ENCODE data around the gene TTC28. TPM values are rescaled to one million over a fixed set of nuclear protein-coding genes. Genes with fewer than 3 reads are reported as not detected.

TTC28 gene
- total RNA-seq, 1 experiment from 2014 or later: 7.6 TPM

DNA sequence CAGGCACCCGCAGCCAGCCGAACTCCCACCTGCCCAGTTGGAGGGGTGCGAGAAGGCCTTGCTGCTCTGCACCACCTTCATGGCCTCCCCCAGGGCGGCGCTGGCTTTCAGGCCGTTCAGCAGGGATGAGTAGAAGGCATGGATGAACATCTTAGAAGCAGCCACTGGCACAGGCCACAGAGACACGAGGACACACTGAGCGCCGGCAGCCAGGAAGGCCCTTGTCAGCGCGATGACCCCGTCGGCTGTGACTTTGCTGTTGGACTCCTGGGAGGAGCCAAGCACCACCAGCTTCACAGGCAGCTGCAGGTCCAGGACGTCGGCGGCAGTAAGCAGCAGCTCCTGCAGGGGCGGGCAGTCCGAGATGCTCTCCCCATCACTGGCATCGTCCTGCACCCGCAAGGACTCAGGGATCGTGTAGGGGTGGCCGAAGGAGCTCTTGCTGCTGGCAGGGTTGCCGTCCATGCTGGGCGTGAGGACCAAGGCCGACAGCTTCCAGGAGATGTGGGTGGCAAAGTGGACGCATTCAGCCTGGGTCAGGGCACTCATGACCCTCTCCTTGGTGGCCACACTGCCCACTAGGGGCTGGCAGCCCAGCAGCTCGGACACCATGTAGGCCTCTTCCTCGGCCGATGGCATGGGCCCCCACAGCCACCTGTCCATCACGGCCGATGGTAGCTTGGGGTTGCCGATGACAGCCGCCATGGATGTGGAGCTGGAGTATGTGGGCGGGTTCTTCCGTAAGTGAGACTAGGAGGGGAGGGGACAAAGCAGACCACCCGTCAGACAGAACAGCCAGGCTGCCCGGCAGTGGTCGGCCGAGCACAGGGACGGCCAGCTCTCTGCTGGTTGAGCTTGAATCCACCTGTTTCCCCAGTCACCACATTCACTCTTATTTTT is 680.9 kb downstream of the TTC28 start:
- no peak for DNase-seq (ENCODE audit: low spot score)
- in situ Hi-C loops (cut with HindIII; ENCODE audit: low sequenced_read_pairs): no loop called here

DNA sequence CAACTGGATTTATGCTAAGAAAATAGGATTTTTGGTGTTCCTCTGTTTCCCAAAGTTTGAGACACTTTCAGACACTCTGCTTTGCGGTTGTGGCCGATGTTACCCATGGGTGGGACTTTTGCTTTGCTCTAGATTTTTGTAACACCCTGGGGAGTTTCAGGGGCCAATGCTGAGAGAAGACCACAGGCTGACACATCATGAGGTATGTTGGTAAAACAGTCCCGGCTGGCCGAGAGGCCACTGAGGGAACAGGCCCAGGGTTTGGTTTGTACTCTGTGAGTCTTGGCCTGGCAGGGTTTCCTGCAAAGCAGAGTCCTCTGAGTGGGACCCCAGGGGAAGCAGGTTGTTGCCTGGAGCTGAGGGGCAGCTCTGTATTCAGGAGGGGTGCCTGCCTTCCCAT is 682.1 kb downstream of the TTC28 start:
- in situ Hi-C loops (cut with HindIII; ENCODE audit: low sequenced_read_pairs): no loop called here
- DNase-seq (ENCODE audit: low spot score): no peak

DNA sequence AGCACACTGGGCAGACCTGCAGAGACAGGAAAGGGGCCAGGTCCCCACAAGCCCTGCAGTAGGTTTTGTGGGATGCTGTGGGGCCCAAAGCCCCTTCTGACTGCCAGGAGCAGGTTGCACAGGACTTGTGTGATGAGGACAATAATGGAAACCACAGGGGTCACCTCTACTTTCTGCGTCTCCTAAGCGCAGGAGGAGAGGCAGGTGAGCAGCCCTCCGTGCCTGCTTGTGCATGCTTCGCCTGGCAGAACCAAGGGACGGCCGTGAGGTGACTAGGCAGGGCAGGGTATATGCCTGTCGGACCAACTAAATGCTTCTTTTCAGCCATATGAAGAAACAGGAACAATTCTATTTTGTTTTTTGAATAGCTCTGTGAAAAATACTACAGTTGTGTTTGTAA is 682.7 kb downstream of the TTC28 start:
- no peak for DNase-seq (ENCODE audit: low spot score)

DNA sequence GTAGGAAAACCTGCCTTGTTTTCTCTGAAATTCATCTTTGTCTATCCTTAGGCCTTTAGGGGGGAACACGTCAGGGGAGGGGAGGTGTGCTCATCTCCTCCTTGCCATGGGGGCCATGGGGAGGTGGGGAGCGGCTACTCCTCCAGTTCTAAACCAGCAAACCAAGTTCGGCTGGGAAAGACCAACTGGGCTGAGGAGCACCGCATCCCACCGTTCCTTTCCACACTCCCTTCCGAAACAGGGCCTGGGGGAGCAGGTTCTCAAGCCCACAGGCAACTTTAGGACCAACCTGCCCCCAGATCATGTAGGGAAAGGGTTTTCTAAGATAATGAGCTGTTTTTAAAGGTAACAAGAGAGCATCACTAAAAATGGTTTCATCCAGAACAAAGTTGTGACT is 683.1 kb downstream of the TTC28 start:
- in situ Hi-C loops (cut with HindIII; ENCODE audit: low sequenced_read_pairs): no loop called here
- DNase-seq (ENCODE audit: low spot score): no peak

More for the DNA sequence above, 682.7 kb downstream of the TTC28 start:
- in situ Hi-C loops (cut with HindIII; ENCODE audit: low sequenced_read_pairs): no loop called here

DNA sequence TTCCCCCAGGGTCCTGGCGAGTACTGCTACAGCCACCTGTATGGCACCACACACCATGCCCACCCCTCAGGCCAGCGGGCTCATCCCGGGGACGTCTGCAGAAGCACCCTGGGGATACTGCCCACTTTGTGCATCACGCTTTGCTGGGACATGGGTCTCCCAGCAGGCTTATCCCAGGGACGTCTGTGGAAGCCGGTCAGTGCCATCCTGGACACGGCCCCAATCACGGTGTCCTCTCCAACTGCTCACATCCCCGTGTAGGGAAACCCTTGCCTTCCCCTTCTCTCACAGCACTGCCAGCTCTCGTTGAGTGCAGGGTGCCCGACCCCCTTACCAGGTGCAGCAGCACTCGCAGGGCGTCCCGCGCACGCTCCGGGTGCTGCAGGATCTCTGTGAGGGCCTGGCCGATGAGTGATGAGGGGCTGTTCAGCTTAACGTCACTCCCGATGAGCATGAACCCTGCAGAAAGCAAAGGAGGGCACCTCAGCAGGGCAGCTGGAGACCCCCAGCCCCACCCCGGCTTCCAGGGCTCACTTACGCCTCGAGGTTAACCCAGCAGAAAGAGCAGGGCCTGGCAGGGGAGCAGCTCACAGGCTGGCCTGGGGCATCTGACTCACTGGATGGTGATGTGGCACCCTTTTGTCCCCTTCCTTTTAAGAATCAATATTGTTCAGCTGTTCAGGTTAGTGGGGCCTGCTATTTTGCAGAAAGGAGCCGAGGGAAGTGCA is 683.7 kb downstream of the TTC28 start:
- in situ Hi-C loops (cut with HindIII; ENCODE audit: low sequenced_read_pairs): no loop called here
- no peak for DNase-seq (ENCODE audit: low spot score)

DNA sequence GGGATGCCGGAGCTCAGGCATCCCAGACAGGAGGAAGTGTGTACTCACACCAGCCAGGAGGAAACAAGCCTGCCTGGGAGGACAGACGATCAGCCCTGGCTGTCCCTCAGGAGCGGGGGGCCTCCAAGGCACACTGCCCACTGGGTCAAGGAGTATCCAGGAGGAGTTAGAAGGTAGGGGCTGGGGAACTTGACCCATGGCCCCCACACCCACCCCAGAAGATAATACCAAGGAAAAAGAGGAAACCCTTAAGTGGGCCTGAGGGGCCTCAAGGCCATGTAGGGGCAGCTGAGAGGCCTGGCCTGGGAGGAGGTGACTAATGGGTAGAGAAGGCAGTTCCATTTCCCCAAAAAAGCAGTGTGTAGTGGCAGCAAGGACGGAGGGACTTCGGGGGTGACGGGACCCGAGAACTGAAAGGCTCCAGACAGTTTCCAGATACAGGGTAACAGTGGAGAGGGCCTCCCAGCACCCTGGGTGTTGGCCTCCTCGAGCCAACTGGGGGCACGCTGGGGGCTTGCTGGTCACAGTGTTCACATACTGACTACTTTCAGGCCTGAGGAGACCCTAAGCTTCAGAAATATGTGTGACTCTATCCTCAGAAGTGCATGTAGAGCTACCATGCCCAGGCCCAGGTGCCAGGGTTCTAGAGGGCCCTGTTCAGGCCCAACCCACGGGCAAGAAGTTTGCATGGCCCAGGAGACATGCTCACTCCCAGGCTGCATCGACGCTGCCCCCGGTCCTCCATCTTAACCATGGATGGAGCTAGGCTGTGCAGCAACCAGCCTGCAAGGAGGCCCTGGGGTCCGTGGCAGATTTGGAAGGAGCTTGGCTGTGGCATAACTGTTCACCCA is 684.9 kb downstream of the TTC28 start:
- in situ Hi-C loops (cut with HindIII; ENCODE audit: low sequenced_read_pairs): no loop called here
- DNase-seq (ENCODE audit: low spot score): no peak

DNA sequence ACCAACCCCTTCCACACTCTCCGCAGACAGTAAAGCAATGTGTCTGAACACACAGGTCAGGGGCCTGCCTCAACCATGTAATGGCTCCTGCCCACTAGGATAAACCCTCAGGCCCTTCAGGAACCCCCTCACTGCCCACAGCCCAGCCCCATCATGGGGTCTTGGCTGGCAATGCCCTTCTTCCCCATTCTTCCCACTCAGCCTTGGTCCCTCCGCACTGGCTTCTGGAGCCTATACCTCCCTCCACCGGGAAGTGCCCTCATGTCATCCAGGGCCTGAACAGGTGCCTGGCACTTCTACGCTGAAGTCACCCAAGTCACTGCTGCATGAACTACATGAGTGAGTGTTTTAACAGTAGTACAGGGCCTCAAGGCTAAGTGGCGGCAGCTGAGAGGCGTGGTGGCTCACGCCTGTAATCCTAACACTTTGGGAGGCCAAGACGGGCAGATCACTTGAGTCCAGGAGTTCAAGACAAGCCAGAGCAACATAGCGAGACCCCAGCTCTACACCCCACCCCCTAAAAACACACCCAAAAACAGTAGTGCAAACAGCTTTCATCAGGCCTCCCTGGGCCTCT is 685.8 kb downstream of the TTC28 start:
- in situ Hi-C loops (cut with HindIII; ENCODE audit: low sequenced_read_pairs): no loop called here
- DNase-seq (ENCODE audit: low spot score): no peak

DNA sequence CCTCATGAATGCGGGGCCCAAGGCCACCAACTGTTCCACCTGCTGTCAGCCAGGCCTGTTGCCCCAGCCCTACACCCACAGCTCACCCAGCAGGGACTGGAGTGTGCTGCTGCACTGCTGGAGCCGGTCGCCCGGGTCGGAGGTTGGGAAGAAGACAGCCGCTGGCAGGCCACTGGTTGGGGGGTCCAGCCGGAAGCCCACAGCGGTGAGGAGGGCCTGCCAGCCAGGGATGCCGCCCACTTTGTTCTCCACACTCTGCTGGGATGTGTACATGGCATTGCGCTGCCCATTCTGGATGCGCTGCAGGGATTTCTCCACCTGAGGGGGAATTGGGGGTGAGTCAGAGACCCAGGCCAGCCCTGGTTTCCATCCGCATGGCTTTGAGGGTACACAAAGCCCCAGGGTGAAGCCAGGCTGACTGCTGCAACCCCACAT is 686.4 kb downstream of the TTC28 start:
- in situ Hi-C loops (cut with HindIII; ENCODE audit: low sequenced_read_pairs): no loop called here
- DNase-seq (ENCODE audit: low spot score): no peak

DNA sequence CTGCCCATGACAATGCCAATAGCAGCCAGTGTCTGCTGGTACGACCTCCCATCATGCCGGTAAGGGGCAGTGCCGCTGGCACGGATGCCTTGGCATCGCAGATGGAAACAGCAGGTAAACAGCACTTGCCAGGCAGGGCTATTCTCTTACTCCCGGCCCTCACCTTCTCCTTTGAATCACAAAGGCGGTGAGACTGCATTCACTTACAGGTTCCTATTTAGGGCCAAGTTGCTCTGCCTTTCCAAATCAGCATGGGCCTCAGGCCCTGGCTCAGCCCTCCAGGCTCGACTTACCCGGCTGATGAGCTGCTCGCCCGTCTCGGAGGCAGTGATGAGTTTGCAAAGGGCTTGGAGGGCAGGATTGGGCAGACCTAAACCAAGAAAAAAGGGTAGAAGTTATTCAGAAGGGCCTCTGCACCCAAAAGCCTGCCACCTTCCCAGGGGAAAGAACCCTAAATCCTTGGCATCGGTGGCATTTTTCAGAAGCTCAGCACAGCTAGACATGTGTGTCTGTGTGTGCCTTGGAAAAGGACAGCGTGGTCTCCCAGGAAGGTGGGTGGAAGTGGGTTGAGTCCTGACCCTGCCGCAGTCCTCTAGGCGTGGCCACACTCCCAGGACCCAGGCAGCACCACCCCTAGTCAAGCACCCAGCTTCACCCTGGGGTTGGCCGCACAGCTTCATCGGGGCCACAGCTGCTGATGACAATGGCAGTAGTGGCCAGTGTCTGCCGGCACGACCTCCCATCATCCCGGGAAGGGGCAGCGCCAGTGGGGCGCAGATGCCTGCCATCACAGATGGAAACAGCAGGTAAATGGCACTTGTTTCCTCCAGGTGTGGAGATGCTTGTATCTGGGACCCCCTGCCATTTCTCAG is 687.1 kb downstream of the TTC28 start:
- in situ Hi-C loops (cut with HindIII; ENCODE audit: low sequenced_read_pairs): no loop called here
- DNase-seq (ENCODE audit: low spot score): peak; percentile 81

DNA sequence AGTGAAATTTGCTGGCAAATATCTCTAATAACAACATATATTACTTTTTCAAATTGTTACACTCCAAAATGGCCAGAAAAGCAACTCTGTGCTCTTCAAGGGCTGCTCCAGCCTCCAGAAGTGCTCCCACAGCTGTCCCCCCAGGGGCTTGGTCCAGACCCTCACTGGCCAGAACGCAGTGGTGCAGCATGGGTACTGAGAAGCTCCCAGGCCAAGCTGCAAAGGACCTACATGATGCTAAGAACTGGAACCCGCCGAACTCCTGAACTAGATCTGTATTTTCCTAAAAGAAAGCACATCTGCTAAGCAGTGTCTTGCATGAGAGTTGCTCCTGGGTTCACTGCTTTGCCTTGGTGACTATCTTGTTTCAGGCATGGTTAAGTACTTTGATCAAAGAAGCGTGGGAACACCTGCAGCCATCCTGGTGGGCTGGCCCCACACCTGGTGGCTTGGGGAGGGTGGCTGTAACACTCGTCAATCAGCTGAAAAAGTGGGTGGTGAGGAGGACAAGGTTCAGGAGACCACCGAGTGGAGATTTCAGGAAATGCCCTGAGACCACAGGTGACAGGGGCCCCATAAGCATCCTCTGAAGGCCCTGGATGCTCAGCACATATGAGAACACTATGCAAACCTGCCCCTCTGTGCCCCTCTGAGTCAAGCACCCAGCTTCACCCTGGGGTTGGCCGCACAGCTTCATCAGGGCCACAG is 687.9 kb downstream of the TTC28 start:
- peak; percentile 9 for DNase-seq (ENCODE audit: low spot score)
- in situ Hi-C loops (cut with HindIII; ENCODE audit: low sequenced_read_pairs): no loop called here

DNA sequence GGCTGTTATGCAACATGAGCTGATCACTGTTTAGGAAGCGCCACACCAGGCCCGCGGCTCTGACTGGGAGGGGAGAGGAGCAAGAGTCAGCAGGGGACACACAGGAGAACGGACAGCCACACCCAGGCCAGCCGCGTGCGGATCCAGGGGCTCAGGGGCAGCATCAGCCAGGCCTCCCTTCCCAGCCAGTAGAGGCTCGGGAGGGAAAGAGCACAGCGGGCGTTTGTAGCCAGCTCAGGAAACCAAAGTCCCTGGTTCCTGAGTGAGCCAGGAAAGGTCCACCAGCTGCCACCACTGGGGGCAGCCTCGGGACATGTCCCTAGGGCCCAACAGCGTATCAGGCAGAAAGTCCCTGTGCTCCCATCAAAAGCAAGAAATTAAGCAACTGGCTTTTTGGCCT is 688.8 kb downstream of the TTC28 start:
- peak; percentile 11 for DNase-seq (ENCODE audit: low spot score)
- in situ Hi-C loops (cut with HindIII; ENCODE audit: low sequenced_read_pairs): no loop called here

DNA sequence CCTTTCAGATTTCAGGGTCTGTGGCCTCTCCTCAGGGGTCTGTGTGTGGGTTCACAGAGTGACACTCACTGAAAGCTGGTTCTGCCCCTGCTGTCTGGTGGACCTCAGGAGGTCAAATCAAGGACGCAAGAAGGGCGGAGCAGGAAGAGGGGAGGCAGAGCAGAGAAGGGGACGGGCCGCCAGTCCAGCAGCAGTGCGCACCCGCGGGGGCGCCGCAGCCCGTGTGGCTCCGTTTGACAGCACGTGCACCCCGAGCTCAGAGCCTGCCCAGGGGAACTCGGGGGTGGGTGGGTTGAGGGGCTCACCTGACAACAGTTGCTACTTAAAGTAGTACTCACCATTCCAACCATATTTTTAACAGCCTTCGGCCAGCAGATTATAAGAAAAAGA is 689.2 kb downstream of the TTC28 start:
- in situ Hi-C loops (cut with HindIII; ENCODE audit: low sequenced_read_pairs): no loop called here

DNA sequence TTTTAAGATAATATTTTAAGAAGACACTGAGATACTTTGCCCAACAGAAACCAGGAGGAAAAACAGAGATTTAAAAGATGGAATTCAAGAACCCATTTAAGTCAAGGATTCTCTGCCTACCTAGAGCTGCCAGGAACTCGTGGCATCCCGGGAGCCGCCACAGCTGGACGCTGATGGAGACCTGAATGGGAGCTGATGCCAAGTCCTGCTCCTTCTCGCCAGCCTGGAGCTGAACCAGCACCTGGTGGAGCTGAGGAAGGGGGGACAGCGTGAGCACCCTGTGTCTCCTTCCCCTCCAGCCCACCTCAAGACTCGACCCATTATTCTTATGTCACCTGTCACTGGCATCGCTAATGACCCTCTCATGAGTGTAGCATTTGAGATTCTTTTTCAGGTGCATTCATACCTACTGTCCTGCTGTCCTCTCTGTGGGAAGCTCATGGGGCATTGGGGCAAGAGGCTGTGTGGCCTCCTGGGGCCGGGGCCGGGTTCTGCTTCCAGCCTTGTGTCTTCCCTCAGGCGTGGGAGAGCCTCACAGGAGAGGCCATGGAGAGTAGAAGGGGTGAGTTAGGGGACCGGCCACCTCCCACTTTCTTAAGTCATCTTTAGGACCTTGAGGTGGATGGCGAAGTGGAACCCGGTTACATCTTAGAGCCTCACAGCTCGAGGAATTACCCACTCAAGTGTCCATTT is 689.7 kb downstream of the TTC28 start:
- in situ Hi-C loops (cut with HindIII; ENCODE audit: low sequenced_read_pairs): no loop called here
- DNase-seq (ENCODE audit: low spot score): no peak

More for the DNA sequence above, 689.2 kb downstream of the TTC28 start:
- DNase-seq (ENCODE audit: low spot score): no peak

DNA sequence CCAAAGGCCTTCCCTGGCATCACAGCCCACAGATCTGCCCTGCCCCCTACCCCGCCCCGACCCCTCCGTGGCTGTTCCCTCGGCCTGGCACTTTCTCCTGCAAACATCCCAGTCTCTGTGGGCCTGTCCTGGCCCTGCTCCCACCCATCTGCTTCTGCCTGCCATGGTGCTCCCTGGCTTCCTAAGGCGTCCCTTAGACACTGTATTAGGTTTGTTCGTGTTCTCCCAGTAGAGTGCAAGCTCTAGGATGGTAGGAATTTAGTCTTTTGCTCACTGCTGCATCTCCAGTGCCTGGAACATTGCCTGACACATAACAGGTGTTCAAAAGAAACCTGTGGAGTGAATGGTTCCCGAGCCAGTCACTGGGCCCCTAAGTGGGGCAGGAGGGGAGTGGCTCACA is 690.9 kb downstream of the TTC28 start:
- in situ Hi-C loops (cut with HindIII; ENCODE audit: low sequenced_read_pairs): no loop called here
- peak; percentile 52 for DNase-seq (ENCODE audit: low spot score)

DNA sequence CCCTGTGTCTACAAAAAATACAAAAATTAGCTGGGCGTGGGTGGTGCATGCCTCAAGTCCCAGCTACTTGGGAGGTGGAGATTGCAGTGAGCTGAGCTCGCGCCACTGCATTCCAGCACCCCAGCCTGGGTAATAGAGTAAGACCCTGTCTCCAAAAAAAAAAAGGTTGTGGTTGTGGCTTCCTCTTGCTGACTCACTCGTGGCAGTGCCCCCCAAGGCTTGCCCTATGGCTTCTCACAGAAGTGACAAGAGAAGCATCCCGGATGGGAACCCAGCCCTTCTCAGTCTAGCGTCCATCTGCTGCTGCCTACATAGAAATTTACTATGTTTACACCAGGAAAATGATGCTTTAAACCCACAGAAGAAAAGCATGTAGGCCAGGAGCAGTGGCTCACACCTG is 692.1 kb downstream of the TTC28 start:
- DNase-seq (ENCODE audit: low spot score): peak; percentile 43
- in situ Hi-C loops (cut with HindIII; ENCODE audit: low sequenced_read_pairs): no loop called here

DNA sequence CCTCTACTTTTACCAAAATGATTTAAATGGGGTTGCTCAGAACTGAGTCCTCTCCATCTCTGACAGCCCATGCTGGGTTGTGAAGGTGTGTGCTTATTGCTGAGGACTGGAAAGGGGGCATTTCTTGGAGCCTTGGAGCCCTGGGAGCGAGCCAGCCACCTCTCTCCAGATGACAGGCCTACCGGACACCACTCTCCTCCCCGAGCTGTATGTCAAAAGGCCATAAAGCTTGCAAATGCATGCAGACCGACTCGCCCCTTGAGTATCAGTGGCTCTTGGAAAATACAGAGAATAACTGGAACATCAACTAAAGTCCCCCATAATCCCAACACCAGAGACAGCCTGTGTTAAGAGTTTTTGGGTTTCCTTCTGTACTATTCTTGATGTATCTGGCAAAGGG is 692.7 kb downstream of the TTC28 start:
- in situ Hi-C loops (cut with HindIII; ENCODE audit: low sequenced_read_pairs): no loop called here
- DNase-seq (ENCODE audit: low spot score): no peak

DNA sequence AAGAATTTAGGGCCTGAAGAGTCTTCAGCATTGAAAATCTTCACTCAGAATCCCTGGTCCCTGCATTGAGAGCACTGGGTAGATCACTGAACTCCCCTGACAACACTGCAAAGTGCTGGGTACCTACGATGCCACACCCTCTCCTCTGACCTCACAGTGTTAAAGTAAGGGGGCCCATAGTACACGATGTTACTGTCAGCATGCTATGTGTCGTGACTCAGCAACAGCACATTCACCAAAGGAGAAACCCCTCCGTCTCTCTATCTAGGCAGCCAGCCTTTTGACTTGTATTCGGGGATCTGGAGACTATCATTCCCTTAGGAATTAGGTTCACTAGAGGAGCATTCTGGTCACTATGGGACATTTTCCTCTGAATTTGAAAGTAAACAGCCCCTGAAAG is 693.2 kb downstream of the TTC28 start:
- no peak for DNase-seq (ENCODE audit: low spot score)
- in situ Hi-C loops (cut with HindIII; ENCODE audit: low sequenced_read_pairs): no loop called here

Measured in G401 (cell line).